ENCODE measurements around the gene OPN1LW. TPM values are rescaled to one million over a fixed set of nuclear protein-coding genes. Genes with fewer than 3 reads are reported as not detected.
"Not testable (repeated sequence)": the region's sequence is repeated elsewhere in the genome, so short reads cannot be mapped to it uniquely, and the experiment has no call there.

Gene OPN1LW
- total RNA-seq, 2 experiments from 2014 or later, result not detected

- H3K4me1 Mint-ChIP-seq (ENCODE audit: low read depth); CTCF ChIA-PET: not testable (repeated sequence)
Observed at GRCh38 chrX:154168384-154168783, 24.3 kb downstream of the OPN1LW start.

GRCh38 chrX:154172535-154172943 is 28.5 kb downstream of the OPN1LW start:
- H3K4me3 Mint-ChIP-seq; POLR2A ChIA-PET; H3K4me1 Mint-ChIP-seq (ENCODE audit: low read depth); CTCF ChIA-PET; H3K9me3 Mint-ChIP-seq; H3K36me3 Mint-ChIP-seq (ENCODE audit: low read depth); H3K27me3 Mint-ChIP-seq; H3K27ac Mint-ChIP-seq; DNase-seq; intact Hi-C loops (cut with micrococcal nuclease): not testable (repeated sequence)
- peak; percentile 98 for ATAC-seq

More at GRCh38 chrX:154168384-154168783, 24.3 kb downstream of the OPN1LW start:
- H3K27ac Mint-ChIP-seq; H3K9me3 Mint-ChIP-seq; intact Hi-C loops (cut with micrococcal nuclease); H3K4me3 Mint-ChIP-seq; H3K36me3 Mint-ChIP-seq (ENCODE audit: low read depth); ATAC-seq; H3K27me3 Mint-ChIP-seq; DNase-seq; POLR2A ChIA-PET: not testable (repeated sequence)

GRCh38 chrX:154174356-154174755 is 30.3 kb downstream of the OPN1LW start:
- H3K4me3 Mint-ChIP-seq; ATAC-seq; CTCF ChIA-PET; H3K9me3 Mint-ChIP-seq; H3K36me3 Mint-ChIP-seq (ENCODE audit: low read depth); POLR2A ChIA-PET; H3K27ac Mint-ChIP-seq; intact Hi-C loops (cut with micrococcal nuclease); DNase-seq; H3K27me3 Mint-ChIP-seq; H3K4me1 Mint-ChIP-seq (ENCODE audit: low read depth): not testable (repeated sequence)

GRCh38 chrX:154182296-154182695 is 38.3 kb downstream of the OPN1LW start, which contains the start of gene OPN1MW:
Gene OPN1MW, plus strand, starts transcription at chrX:154182596. Its CDS starts 82 bp downstream, at chrX:154182678.
- H3K36me3 Mint-ChIP-seq (ENCODE audit: low read depth); intact Hi-C loops (cut with micrococcal nuclease); H3K4me3 Mint-ChIP-seq; H3K27me3 Mint-ChIP-seq; H3K27ac Mint-ChIP-seq; ATAC-seq; H3K9me3 Mint-ChIP-seq; CTCF ChIA-PET; H3K4me1 Mint-ChIP-seq (ENCODE audit: low read depth); POLR2A ChIA-PET; DNase-seq: not testable (repeated sequence)

- POLR2A ChIA-PET; ATAC-seq; DNase-seq; CTCF ChIA-PET; H3K4me1 Mint-ChIP-seq (ENCODE audit: low read depth); H3K4me3 Mint-ChIP-seq; H3K9me3 Mint-ChIP-seq; intact Hi-C loops (cut with micrococcal nuclease); H3K27me3 Mint-ChIP-seq; H3K27ac Mint-ChIP-seq; H3K36me3 Mint-ChIP-seq (ENCODE audit: low read depth): not testable (repeated sequence)
Observed at GRCh38 chrX:154183794-154184193, 39.8 kb downstream of the OPN1LW start.

- intact Hi-C loops (cut with micrococcal nuclease); H3K4me1 Mint-ChIP-seq (ENCODE audit: low read depth); H3K27ac Mint-ChIP-seq; H3K36me3 Mint-ChIP-seq (ENCODE audit: low read depth); DNase-seq; POLR2A ChIA-PET; H3K4me3 Mint-ChIP-seq; H3K27me3 Mint-ChIP-seq; CTCF ChIA-PET; H3K9me3 Mint-ChIP-seq; ATAC-seq: not testable (repeated sequence)
Observed at GRCh38 chrX:154192846-154193245, 48.8 kb downstream of the OPN1LW start.

- H3K27ac Mint-ChIP-seq; H3K27me3 Mint-ChIP-seq; ATAC-seq; H3K9me3 Mint-ChIP-seq; H3K36me3 Mint-ChIP-seq (ENCODE audit: low read depth); DNase-seq; POLR2A ChIA-PET; CTCF ChIA-PET; H3K4me3 Mint-ChIP-seq; intact Hi-C loops (cut with micrococcal nuclease); H3K4me1 Mint-ChIP-seq (ENCODE audit: low read depth): not testable (repeated sequence)
Observed at GRCh38 chrX:154194316-154194715, 50.3 kb downstream of the OPN1LW start.

GRCh38 chrX:154196466-154196865 is 52.4 kb downstream of the OPN1LW start:
- H3K27me3 Mint-ChIP-seq; CTCF ChIA-PET; H3K9me3 Mint-ChIP-seq; POLR2A ChIA-PET; H3K27ac Mint-ChIP-seq; intact Hi-C loops (cut with micrococcal nuclease); ATAC-seq; H3K4me3 Mint-ChIP-seq; H3K4me1 Mint-ChIP-seq (ENCODE audit: low read depth); DNase-seq; H3K36me3 Mint-ChIP-seq (ENCODE audit: low read depth): not testable (repeated sequence)

Other genes with a start within 250 kb of the OPN1LW start
- gene AVPR2, start 239.6 kb upstream of the OPN1LW start, total RNA-seq, result not detected
- 100 to 1,000 TPM; 128 to 130 TPM for gene ARHGAP4, start 218.0 kb upstream of the OPN1LW start, total RNA-seq
- gene NAA10, start 209.2 kb upstream of the OPN1LW start, total RNA-seq, result 100 to 1,000 TPM; 123 to 136 TPM
- 10 to 100 TPM; 14.3 to 15.8 TPM for gene RENBP, start 199.6 kb upstream of the OPN1LW start, total RNA-seq
- gene HCFC1, start 172.4 kb upstream of the OPN1LW start, total RNA-seq, result 100 to 1,000 TPM; 115 to 116 TPM
- gene TMEM187, start 171.5 kb upstream of the OPN1LW start, total RNA-seq, result 1 to 10 TPM; 4.4 to 4.5 TPM
- gene IRAK1, start 124.3 kb upstream of the OPN1LW start, total RNA-seq, result 100 to 1,000 TPM; 134 to 136 TPM
- gene MECP2, start 46.5 kb upstream of the OPN1LW start, total RNA-seq, result 10 to 100 TPM; 63.7 to 65.1 TPM
- not detected for gene OPN1MW, start 38.4 kb downstream of the OPN1LW start, total RNA-seq
- gene OPN1MW2, start 75.5 kb downstream of the OPN1LW start, total RNA-seq, result not detected
- not detected for gene OPN1MW3, start 113.3 kb downstream of the OPN1LW start, total RNA-seq
- gene TEX28, start 150.9 kb downstream of the OPN1LW start, total RNA-seq, result not detected
- 1 to 10 TPM in 1 of 2 experiments, under 1 TPM in 1; 0.67 to 1.0 TPM for gene TKTL1, start 151.6 kb downstream of the OPN1LW start, total RNA-seq
- gene FLNA, start 230.4 kb downstream of the OPN1LW start, total RNA-seq, result 1,000 to 10,000 TPM; 1,057 to 1,091 TPM
- gene EMD, start 235.1 kb downstream of the OPN1LW start, total RNA-seq, result 10 to 100 TPM; 92.4 to 96.6 TPM